Natural killer cell (primary cell): ENCODE measurements around the gene ATP11A. TPM values are rescaled to one million over a fixed set of nuclear protein-coding genes. Genes with fewer than 3 reads are reported as not detected.

Source experiments
- ATAC-seq, 3 donors: fragments of 150-1000 bp in 2 of 3; fragments of 200-7000 bp in 1 of 3; cut with Tn5 transposase; 1 replicate in 1 of 3; 2 replicates in 2 of 3; pipeline ENCODE4 v1.10.0; 2021; ENCODE audit warnings: mild to moderate bottlenecking in 2 of 3, moderate library complexity in 2 of 3
- DNase-seq, 2 donors: peaks; one replicate each; pipeline versions ENCODE4 v3.0.0 to v3.0.0-alpha.2; 2013 to 2021; ENCODE audit warnings: mixed read lengths in 1 of 2
- H3K27ac ChIP-seq: one replicate; pipeline ENCODE4 v1.5.1; 2013; ENCODE audit warnings: mild to moderate bottlenecking, low read length
- H3K27me3 ChIP-seq: one replicate; pipeline ENCODE4 v1.6.1; 2013; ENCODE audit warnings: low read length; ENCODE audit not compliant: control insufficient read depth, insufficient read depth
- H3K36me3 ChIP-seq: one replicate; pipeline ENCODE4 v1.6.1; 2013; ENCODE audit warnings: low read length; ENCODE audit not compliant: control insufficient read depth, insufficient read depth
- H3K4me1 ChIP-seq: one replicate; pipeline ENCODE4 v1.6.1; 2013; ENCODE audit warnings: low read length; ENCODE audit not compliant: control insufficient read depth, insufficient read depth
- H3K4me3 ChIP-seq: one replicate; pipeline ENCODE4 v1.5.1; 2013; ENCODE audit warnings: low read length
- H3K9me3 ChIP-seq: one replicate; pipeline ENCODE4 v1.6.1; 2013; ENCODE audit warnings: low read length; ENCODE audit not compliant: control insufficient read depth, insufficient read depth
- H3K27ac Mint-ChIP-seq, 2 donors: one replicate each; pipeline ENCODE4 v1.8.0; 2022; ENCODE audit warnings: mild to moderate bottlenecking in 2 of 2, mixed read lengths in 2 of 2, moderate library complexity in 1 of 2
- H3K27me3 Mint-ChIP-seq, 2 donors: one replicate each; pipeline ENCODE4 v1.8.0; 2022; ENCODE audit warnings: low read depth in 2 of 2, mixed read lengths in 2 of 2
- H3K36me3 Mint-ChIP-seq: one replicate; pipeline ENCODE4 v1.8.0; 2022; ENCODE audit warnings: mixed read lengths
- H3K4me1 Mint-ChIP-seq, 2 donors: one replicate each; pipeline ENCODE4 v1.8.0; 2022; ENCODE audit warnings: mixed read lengths in 2 of 2
- H3K4me3 Mint-ChIP-seq: one replicate; pipeline ENCODE4 v1.8.0; 2022; ENCODE audit warnings: mild to moderate bottlenecking, moderate library complexity, mixed read lengths
- H3K9me3 Mint-ChIP-seq, 2 donors: one replicate each; pipeline ENCODE4 v1.8.0; 2022; ENCODE audit warnings: mixed read lengths in 2 of 2
- CTCF ChIP-seq: fragments of 200-600 bp; IDR thresholded peaks from one replicate; pipeline ENCODE4 v1.8.0; 2022; ENCODE audit warnings: antibody characterized with exemption
- WGBS: methylation state at CpG from one replicate; pipeline ENCODE4 v1.1.7; 2013; ENCODE audit warnings: missing lambda C conversion rate; ENCODE audit not compliant: insufficient coverage; 5-methylcytosine and 5-hydroxymethylcytosine counted together
- intact Hi-C: fragments of 100-400 bp; cut with micrococcal nuclease; formaldehyde crosslinking; loops from one replicate; pipeline ENCODE4 v1.14.2; 2022
- total RNA-seq, 4 donors: library from RNA; stranded (reverse); fragments of 120-200 nt in 1 of 4; gene quantifications; one replicate each; pipeline versions ENCODE4 v1.2.3 to v1.2.4, GENCODE V29; 2013 to 2022

ATP11A gene
- total RNA-seq, 3 donors from 2014 or later (not counting 1 experiment from before 2014, with no cell fraction given), result 47.1 to 68.6 (median 50.7) TPM

GRCh38 chr13:112810608-112811007 is 120.8 kb downstream of the ATP11A start:
- Histone ChIP-seq H3K27me3 (no peaks in the 10 kb centered on the region), H3K4me1 (no peaks in the 10 kb centered on the region), H3K36me3 (peaks cover 5% of the 10 kb centered on the region), H3K4me3 (no peak overlapping the region), H3K9me3 (no peaks in the 10 kb centered on the region), H3K27ac (no peak overlapping the region)
- Mint-ChIP-seq H3K27ac (no peak overlapping the region), H3K36me3 (no peaks in the 10 kb centered on the region), H3K27me3 (no peaks in the 10 kb centered on the region), H3K4me1 (no peaks in the 10 kb centered on the region), H3K9me3 (no peaks in the 10 kb centered on the region), H3K4me3 (no peak overlapping the region)
- ATAC-seq, result no peak
- 97% methylated on average over 13 of the region's 14 CpGs for WGBS
- intact Hi-C loops, result no loop called here
- no peak for TF ChIP-seq CTCF
- no peak for DNase-seq

GRCh38 chr13:112812306-112813055 is 122.6 kb downstream of the ATP11A start:
- H3K4me3 ChIP-seq, result no peak overlapping the region
- H3K9me3 ChIP-seq, result no peaks in the 10 kb centered on the region
- TF ChIP-seq CTCF, result no peak
- DNase-seq (no peak), ATAC-seq (no peak)
- intact Hi-C loops, result no loop called here
- H3K27ac Mint-ChIP-seq, result no peak overlapping the region
- no peak overlapping the region for H3K27ac ChIP-seq
- H3K4me1 Mint-ChIP-seq, result no peaks in the 10 kb centered on the region
- no peaks in the 10 kb centered on the region for H3K27me3 ChIP-seq
- H3K9me3 Mint-ChIP-seq, result no peaks in the 10 kb centered on the region
- H3K36me3 ChIP-seq, result peaks cover 12% of the 10 kb centered on the region
- WGBS, result 93% methylated on average over 17 of the region's 17 CpGs
- no peak overlapping the region for H3K4me3 Mint-ChIP-seq
- no peaks in the 10 kb centered on the region for H3K36me3 Mint-ChIP-seq
- no peaks in the 10 kb centered on the region for H3K27me3 Mint-ChIP-seq
- no peaks in the 10 kb centered on the region for H3K4me1 ChIP-seq

GRCh38 chr13:112813552-112813951 is 123.7 kb downstream of the ATP11A start:
- no peaks in the 10 kb centered on the region for H3K27me3 ChIP-seq
- Mint-ChIP-seq H3K27me3 (no peaks in the 10 kb centered on the region), H3K4me3 (no peak overlapping the region), H3K4me1 (no peaks in the 10 kb centered on the region), H3K36me3 (no peaks in the 10 kb centered on the region), H3K9me3 (no peaks in the 10 kb centered on the region), H3K27ac (no peak overlapping the region)
- no peak for TF ChIP-seq CTCF
- peaks cover 16% of the 10 kb centered on the region for H3K36me3 ChIP-seq
- H3K27ac ChIP-seq, result no peak overlapping the region
- no peaks in the 10 kb centered on the region for H3K9me3 ChIP-seq
- H3K4me3 ChIP-seq, result no peak overlapping the region
- DNase-seq, result no peak
- no peak for ATAC-seq
- no peaks in the 10 kb centered on the region for H3K4me1 ChIP-seq
- 95% methylated on average over 8 of the region's 8 CpGs for WGBS
- intact Hi-C loops, result no loop called here
